ENCODE results near the gene KIF5A.
A peak's percentile ranks its signal among the peaks of the same experiment; 100 is the strongest.
"Not testable (repeated sequence)": the region's sequence is repeated elsewhere in the genome, so short reads cannot be mapped to it uniquely, and the experiment has no call there.

Gene KIF5A

DNA sequence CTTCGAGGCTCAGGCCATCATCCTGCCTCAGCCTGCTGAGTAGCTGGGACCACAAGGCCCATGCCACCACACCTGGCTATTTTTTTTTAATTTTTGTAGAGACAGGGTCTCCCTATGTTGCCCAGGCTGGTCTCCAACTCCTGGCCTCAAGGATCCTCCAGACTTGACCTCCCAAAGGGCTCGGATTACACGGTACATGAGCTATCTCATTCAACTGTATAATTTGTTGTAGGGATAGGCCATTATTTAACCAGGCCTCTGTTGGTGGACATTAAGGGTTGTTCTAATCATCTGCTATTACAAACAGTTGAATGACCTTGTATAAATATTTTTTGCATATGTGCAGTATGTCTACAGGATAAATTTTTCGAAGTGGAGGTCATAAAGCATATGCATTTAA lies 9.0 kb downstream of the KIF5A start:
- DNase-seq = no peak

DNA sequence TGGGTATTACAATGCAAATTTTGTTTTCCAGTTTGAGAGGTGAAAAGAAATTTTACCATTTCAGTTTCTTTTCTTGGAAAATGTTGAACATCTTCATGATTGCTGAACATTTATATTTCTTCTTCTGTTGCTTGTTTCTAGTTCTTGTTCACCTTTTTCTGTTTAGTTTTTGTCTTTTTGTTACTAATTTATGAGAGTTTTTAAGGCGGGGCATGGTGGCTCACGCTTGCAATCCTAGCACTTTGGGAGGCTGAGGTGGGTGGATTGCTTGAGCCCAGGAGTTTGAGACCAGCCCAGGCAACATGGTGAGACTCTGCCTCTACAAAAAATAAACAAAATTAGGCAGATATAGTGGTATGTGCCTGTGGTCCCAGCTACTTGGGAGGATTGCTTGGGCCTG lies 10.7 kb downstream of the KIF5A start:
- DNase-seq = no peak

DNA sequence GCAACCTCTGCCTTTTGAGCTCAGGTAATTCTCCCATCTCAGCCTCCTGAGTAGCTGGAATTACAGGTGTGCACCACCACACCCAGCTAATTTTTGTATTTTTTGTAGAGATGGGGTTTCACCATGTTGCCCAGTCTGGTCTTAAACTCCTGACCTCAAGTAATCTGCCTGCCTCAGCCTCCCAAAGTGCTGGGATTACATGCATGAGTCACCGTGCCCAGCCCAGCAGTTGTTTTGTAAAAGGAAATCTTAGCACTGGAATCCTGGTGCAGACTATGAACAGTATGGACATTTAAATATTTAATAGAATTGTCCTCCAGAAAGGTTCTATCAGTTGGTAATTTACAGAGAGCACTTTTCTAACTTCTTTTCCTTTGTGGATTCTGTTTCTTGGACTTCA lies 11.3 kb downstream of the KIF5A start:
- not testable (repeated sequence) for DNase-seq

- DNase-seq = no peak
Measured at GRCh38 chr12:57563358-57563757, 13.5 kb downstream of the KIF5A start.

- no peak for DNase-seq
Measured at GRCh38 chr12:57564178-57564740, 14.4 kb downstream of the KIF5A start.

DNA sequence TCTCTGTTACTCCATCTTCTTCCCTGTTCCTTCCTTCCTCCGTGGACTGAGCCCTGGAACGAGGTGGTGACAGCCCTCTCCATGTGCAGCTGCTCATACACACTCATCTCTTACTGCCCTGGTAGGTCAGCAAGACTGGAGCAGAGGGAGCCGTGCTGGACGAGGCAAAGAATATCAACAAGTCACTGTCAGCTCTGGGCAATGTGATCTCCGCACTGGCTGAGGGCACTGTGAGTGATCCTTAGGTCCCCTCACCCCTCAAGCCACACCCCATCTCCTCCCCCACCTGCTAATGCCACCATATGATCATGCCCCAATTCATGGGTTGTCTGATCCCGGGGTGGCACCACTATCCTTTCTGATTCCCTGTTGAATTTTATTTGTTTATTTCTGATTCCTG lies 19.0 kb downstream of the KIF5A start:
- DNase-seq = no peak

GRCh38 chr12:57569858-57570257 lies 20.0 kb downstream of the KIF5A start:
- DNase-seq = no peak

- DNase-seq = not testable (repeated sequence)
Measured at GRCh38 chr12:57570438-57570837, 20.6 kb downstream of the KIF5A start.

- DNase-seq = no peak
Measured at GRCh38 chr12:57571926-57572762, 22.3 kb downstream of the KIF5A start.

DNA sequence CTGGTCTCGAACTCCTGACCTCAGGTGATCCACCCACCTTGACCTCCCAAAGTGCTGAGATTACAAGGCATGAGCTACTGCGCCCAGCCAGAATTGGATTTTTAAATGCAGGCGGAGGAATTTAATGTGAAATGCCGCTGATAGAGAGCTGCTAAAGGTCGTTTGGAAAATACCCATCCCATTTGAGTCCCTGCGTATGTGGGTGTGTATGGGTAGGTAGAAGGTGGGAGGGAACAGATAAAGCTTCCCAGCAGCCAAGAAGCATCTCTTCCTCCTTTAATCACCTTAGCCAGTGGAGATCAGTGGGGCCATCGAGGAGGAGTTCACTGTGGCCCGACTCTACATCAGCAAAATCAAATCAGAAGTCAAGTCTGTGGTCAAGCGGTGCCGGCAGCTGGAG lies 25.0 kb downstream of the KIF5A start:
- DNase-seq = no peak

- DNase-seq = no peak
Measured at GRCh38 chr12:57575771-57576612, 26.1 kb downstream of the KIF5A start.

- no peak for DNase-seq
Measured at GRCh38 chr12:57576613-57577160, 26.8 kb downstream of the KIF5A start.

DNA sequence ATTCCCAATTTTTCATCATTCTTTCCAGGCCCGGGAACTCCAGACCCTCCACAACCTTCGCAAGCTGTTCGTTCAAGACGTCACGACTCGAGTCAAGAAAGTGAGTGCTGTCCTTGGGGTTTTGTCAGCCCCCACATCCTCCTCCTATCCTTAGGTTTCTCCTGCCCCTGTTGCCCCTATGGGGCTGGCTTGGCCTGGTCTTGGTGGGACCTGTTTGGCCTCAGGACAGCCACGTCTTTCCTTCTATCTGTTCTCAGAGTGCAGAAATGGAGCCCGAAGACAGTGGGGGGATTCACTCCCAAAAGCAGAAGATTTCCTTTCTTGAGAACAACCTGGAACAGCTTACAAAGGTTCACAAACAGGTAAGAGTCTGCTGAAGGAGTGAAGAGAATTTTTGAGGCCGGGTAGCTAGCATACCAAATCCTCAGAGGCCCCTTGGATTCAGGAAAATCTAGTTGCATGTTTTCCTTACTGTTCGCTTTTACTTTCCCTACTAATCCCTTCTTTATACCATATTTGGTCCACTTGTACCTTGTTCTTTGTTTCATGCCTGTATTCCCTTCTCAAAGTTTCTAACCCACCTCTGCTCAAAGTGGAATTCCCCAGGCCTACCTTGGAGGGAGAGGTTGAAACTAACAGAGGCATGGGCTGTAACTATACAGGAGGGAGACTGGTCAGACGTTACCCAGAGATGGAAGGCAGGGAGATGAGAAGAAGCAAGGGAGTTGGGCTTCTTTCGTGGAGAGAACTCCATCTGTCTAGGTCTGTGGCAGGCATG lies 28.3 kb downstream of the KIF5A start:
- DNase-seq = no peak

- DNase-seq = no peak
Measured at GRCh38 chr12:57579011-57579410, 29.2 kb downstream of the KIF5A start.

GRCh38 chr12:57579677-57580465 lies 30.0 kb downstream of the KIF5A start:
- no peak for DNase-seq

- no peak for DNase-seq
Measured at GRCh38 chr12:57580466-57580795, 30.6 kb downstream of the KIF5A start.

- no peak for DNase-seq
Measured at GRCh38 chr12:57581802-57582201, 32.0 kb downstream of the KIF5A start.

DNA sequence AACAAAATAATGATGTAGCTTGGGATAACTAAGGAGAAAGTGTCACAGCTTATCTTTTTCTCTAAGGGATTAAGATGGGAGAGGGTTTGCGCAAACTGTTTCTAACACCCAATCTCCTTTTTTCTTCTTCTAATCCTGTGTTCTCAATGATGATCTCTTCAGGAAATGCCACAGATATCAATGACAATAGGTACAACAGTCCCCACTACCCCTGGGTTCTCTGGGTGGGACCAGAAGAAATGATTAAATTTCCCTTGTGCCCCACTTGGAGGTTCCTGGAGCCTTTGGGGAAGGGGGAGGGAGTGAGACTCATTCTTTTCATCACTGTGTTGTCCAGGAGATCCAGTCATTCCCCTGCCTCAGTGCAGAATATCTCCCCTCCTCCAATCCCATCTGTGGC lies 32.6 kb downstream of the KIF5A start:
- DNase-seq = no peak

- DNase-seq = peak; percentile 79
Measured at GRCh38 chr12:57583008-57583831, 33.4 kb downstream of the KIF5A start.

DNA sequence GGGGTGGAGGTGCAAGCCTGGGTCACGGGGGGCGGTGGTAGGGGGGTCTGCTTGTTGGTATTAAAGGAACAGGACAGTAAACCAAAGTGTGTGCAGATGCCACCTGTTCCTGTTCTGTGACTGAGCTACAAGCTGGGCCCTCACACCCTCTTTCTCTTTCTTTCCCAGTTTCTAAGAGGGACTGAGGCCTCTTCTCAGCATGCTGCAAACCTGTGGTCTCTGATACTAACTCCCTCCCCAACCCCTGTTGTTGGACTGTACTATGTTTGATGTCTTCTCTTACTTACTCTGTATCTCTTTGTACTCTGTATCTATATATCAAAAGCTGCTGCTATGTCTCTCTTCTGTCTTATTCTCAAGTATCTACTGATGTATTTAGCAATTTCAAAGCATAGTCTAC lies 34.2 kb downstream of the KIF5A start:
- no peak for DNase-seq

GRCh38 chr12:57584690-57585089 lies 34.8 kb downstream of the KIF5A start:
- no peak for DNase-seq
